Dermis microvascular lymphatic vessel endothelial cell (primary cell): ENCODE results near the gene ZNHIT1. TPM values are rescaled to one million over a fixed set of nuclear protein-coding genes. Genes with fewer than 3 reads are reported as not detected.

ENCODE experiments used
- DNase-seq, 2 donors: peaks; one replicate each; pipeline versions ENCODE4 v3.0.0 to v3.0.0-alpha.2; 2010; ENCODE audit warnings: low read depth in 2 of 2
- total RNA-seq: library from RNA; depleted of rRNA; stranded (reverse); fragments of >200 nt; gene quantifications from 2 replicates; pipeline ENCODE4 v1.2.1, GENCODE V29; 2014

The ZNHIT1 gene
- total RNA-seq, 1 donor from 2014 or later = 83.1 TPM

DNA sequence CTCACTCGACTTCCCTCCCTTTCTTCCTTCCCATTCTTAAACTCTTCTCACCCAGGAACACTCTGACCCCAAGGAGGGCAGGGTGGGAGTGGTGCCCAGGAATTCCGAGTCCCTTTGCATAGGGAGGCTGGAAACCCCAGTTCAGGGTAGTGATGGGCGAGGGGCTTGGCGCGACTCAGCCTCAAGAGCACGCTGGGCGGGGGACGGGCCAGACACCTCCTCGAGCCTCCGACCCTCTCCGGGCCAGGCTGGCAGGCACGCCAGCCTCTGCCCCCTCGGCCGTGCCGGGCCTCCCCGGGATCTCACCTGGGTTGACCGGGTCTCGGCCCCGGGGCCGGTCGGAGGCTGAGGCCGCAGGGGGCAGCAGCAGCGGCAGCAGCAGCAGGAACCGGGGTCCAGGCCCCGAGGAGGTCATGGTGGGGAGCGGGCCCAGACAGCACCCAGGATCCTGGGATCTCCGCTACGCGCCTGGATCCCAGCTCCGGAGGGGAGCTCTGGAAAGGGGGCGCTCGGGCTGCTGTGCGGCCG is 1.0 kb upstream of the ZNHIT1 start:
- no peak for DNase-seq

DNA sequence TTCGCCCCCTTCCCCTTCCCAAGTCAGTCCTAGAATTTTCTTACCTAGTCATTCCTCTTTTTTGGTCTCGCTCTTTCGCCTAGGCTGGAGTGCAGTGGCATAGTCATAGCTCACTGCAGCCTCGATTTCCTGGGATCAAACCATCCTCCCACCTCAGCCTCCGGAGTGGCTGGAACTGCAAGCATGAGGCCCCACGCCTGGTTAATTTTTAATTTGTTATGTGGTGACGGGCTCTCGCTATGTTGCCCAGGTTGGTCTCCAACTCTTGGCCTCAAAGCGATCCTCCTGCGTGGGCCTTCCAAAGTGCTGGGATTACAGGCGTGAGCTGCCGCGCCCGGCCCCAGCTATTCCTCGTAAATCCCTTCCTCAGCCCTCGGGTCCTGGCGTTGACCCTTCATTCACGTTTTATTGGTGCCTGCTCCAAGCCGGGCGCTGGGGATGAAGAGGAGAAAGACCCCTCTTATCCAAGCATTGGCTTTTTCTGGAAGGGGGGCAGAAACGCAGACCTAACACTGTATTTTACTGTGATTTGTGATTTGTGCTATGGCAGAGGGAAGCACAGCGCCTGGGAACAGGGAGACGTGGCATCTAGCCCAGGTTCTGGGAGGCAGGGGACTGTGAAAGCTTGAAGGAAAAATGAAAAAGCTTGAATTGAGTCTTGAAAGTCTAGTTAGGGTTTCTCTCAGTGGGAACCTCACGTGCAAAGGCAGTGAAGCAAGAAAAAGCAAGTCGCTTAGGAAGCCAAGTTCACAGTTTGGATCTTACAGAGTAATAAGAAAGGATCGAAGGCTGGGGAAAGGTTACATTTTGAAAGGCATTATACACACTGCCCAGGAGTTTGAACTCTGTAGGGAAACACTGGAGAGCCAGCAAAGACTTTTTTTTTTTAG is 516 bp downstream of the ZNHIT1 start:
- DNase-seq = no peak

DNA sequence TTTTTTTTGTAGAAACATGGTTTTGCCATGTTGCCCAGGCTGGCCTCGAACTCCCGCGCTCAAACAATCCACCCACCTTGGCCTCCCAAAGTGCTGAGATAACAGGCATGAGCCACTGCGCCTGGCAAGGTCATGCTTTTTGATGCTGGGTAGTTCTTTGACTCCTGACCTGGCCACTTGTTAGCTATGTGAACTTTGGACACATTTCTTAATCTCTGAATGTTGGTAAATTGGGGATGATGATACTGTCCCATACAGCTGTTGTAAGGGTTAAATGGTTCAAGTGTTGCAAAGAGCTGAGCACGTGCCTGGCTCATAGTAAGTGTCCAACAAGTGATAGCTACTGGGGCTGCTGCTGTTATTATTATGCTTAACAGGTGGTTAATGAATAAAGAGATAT is 2.3 kb downstream of the ZNHIT1 start:
- DNase-seq = no peak

DNA sequence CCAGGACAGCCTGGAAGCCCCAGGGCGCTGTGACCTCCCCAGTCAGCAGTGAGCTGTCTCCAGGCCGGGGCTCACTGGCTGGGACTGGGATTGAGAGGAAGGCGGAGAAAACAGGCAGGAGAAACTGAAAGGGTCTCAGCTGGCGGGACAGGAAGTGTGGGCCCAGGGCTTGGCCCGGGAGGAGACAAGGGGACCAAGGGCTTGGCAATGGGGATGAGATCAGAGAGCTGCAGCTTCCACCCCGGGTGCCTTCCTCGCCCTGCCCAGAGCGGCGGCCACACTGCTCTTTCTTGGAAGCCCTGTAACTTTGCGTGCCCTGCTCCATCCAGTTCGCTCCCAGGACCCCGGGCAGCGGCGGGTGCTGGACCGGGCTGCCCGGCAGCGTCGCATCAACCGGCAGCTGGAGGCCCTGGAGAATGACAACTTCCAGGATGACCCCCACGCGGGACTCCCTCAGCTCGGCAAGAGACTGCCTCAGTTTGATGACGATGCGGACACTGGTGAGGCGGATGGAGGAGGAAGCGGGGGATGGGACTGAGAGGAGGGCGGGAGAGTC is 4.4 kb downstream of the ZNHIT1 start:
- DNase-seq = no peak

DNA sequence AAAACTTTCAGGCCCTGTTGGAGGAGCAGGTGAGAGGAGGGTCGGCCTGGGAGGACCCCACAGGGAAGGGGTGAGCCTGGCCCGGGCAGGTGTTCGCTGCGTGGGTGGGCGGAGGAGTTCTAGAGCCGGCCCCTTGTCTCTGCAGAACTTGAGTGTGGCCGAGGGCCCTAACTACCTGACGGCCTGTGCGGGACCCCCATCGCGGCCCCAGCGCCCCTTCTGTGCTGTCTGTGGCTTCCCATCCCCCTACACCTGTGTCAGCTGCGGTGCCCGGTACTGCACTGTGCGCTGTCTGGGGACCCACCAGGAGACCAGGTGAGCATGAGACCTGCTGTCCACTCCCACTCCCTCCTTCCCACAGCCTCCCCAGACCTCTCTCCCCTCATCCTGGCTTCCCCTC is 5.6 kb downstream of the ZNHIT1 start:
- no peak for DNase-seq

DNA sequence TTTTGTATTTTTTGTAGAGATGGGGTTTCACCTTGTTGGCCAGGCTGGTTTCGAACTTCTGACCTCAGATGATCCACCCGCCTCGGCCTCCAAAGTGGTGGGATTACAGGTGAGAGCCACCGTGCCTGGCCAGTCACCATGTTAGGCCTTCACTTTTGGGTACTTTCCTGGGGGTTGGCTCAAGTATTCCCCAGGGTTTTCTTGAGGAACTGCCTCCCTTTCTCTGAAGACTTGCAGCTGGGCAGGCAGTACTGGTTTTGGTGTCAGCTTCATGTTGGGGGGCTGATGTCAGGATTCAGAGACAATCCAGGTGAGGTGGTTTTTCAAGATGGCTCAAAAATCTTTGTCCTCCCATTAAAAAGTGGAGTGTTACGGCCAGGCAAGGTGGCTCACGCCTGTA is 7.7 kb downstream of the ZNHIT1 start:
- DNase-seq = no peak

DNA sequence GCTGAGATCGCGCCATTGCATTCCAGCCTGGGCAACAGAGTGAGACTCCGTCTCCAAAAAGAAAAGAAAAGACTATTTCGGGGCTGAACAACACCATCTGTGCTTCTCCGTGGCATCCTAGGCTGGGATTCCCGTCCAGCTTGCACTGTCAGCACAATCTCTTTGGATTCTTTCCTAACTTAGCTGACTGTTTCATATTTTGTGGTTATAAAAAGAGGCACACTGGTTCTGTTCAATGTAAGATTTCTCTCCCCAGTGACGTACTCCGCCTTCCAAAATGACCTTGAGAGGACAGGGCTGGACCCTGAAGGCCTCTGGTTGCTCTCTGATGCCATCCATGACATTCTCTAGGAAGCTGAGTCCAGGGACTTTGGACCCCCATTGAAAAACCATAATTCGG is 8.8 kb downstream of the ZNHIT1 start:
- no peak for DNase-seq

DNA sequence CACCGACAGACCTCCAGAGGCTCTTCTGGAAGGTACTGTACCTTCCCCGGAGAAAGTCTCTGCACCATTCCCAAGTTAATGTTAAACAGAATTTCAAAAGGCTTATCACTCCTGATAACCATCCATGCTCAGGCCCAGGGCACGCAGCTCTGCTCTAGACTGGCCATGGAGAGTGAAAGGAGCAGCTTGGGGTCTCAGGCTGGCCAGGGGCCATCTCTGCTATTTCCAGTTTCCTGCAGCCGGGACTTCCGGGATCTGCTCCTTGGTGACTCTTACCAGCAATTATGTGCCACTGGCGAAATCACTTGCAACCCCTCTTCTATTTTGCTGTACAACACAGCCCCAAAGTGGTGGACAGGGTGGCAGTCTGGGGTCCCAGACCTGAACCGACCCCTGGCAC is 13.7 kb downstream of the ZNHIT1 start:
- no peak for DNase-seq

DNA sequence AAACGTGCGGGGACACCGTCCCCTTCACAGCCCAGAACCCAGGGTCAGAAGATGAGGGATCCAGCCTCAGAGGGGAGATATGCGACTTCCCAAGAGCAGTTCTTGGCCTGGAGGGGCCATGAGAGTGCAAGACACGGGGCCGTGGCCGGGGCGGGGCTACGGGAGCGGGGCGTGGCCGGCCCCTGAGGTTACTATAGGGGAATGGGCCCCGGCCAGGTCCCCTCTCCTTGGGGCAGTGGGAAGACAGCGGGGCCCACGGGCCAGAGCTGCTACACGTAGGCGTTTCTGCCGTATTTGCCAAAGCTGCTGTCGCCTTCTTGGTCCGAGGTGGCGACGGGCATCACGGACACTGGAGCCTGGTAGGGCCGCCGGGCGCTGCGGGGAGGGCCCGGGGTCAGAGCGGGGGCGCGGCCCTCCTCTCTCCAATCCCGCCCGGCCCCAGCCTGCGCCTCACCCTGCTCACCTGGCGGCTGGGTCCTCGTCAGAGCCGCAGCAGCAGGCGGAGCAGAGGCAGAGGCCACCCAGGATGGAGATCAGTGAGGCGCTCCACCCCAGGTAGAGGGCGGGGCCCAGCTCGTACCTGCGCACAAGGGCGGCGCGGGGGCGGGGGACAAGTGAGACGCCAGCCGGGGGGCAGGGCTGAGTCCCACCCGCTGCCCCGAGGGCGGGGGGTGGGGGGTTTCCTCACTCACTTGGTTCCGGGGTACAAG is 14.3 kb downstream of the ZNHIT1 start:
- DNase-seq = no peak

DNA sequence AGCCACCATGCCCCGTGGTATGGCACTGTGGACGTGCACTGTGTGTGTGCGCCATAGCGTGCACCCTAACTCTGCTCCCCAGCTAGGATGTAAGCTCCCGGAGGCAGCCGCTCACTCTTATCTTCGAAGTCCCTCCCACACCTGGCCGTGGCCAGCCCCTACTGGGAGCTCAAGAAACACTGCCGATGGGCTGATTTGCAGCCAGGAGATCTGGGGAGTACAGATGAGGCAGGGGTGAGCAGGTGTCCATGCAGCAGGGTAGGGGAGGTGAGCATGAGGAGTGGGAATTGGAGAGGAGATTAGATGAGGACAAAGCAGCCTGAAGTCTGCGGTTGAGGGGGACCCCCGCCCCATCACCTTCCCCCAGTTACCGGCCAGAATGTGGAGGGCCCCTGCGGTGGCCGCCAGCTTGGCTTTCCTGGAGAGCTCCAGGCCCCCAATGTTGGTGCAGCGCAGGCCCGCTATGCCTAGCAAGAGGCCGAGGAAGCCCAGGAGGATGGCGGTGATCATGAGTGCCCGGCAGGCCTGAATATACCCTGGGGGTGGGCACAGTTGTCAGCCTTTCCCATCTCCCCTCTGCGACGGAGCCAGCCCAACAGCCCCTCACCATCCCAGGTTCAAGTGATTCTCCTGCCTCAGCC is 16.1 kb downstream of the ZNHIT1 start:
- DNase-seq = no peak

DNA sequence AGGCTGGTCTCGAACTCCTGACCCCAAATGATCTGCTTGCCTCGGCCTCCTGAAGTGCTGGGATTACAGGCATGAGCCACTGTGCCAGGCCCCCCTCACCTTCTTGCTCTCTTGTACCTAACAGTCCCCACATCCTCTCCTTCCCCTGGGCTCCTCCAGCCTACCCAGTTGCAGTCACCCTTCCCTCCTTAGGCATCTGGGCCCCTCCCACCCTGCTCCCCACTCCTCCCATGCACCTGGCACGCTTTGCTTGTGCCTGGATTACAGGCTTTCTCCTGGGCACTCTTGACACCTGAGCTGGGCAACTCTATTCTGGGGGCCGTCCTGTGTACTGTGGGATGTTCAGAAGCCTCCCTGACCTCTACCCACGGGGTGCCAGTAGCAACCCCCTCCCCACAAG is 16.7 kb downstream of the ZNHIT1 start:
- DNase-seq = no peak

DNA sequence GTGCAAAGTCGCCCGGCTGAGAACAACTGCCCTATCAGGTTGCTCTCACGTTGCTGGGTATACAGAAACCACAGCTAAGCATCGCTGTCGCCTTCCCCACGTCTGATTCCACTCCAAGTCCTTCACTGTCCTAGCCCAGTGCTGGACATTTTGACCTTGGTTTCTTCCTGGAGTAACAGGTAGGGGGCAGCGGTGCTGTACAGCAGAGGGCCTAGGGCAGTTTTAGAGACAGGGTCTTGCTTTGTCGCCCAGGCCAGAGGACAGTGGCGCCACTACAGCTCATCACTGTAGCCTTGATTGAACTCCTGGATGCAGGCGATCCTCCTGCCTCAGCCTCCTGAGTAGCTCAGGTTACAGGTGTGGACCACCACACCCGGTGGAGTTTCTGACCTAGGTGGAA is 17.1 kb downstream of the ZNHIT1 start:
- DNase-seq = peak in 1 of 2 donors; percentile 37

DNA sequence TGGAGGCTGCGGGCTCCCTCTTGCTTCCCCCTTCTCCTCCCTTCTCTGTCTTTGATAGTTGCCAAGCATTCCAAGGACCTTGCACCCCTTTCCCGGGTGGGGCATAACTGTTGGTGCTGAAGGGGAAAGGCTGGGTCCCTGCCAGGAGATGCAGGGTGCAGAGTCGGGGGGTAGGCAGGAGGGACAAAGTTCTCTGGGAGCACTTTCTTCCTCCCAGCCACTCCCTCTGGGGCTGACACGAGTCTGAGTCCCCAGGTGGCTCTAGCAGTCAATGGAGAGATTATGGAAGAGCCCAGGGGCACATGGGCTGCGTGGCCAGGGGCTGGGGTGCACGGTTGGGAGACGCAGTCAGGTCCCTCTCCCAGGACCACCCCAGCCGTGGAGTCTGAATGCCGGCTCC is 17.6 kb downstream of the ZNHIT1 start:
- no peak for DNase-seq

DNA sequence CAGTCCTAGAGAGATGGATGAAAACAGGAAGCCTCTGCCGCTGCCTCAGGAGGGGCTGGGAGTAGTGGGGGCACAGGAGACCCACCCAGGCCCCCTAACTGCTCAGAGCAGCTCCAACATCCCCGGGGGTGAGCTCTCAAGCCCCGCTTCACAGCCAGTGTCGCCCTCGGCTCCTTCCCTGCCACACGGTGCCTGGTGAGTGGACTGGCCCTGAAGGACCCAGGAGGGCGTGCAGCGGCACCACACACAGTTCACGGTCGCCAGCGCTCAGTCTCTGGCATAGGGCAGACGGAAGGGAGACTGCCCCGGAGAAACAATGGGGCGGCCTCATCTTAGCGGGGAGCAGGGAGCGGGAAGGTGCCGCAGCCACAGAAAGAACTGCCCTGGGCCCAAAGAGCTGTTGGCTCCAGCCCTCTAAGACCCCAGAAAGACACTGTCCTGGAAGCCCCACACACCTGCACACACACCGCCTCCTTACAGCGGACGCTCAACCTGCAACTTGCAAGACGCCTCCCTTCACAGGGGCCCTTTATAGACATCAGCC is 18.4 kb downstream of the ZNHIT1 start:
- no peak for DNase-seq

DNA sequence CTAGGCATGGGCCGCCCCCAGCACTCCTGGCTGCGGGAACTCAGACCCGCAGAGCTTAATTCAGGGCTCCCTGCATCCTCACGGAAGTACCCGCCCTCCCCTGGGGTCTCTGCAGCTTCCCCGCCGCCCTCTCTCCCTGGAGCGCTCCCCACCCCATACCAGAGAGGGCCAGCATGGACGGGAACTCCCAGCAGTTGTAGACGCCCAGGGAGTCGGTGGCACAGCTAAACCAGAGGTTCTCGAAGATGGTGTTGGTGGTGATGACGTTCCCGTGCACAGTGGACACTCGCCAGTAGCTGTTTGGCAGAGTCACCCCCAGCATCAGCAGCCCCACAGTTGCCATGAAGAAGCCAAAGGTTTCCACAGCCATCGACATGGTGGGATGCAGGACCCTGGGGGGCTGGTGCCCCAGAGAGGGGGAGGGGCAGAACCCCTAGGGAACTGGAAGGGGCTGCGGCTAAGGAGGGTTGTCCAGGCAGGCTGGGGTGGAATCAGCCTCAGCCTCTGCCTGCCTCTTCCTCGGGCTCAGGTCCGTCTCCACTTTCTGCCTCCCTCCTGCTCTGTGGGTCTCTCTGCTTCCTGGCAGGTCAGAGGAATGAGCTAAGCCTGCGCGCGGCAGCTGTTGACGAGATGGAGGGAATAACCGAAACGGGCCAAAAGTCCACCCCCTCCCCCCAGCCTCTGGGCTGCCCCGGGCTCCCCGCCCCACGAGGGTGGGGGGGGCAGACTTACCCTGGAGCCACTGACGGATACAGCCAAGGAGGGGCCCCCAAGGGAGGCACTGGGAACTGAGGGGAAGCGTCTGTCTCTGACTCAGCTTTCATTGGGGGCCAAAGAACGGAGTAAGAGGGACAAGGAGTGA is 19.5 kb downstream of the ZNHIT1 start, which contains the start of gene CLDN15:
TSS of gene CLDN15 (minus strand) at position 597 of the 862 bp plus-strand sequence. CDS start at position 376, 221 bp downstream.
- DNase-seq = peak in 1 of 2 donors; percentile 49

DNA sequence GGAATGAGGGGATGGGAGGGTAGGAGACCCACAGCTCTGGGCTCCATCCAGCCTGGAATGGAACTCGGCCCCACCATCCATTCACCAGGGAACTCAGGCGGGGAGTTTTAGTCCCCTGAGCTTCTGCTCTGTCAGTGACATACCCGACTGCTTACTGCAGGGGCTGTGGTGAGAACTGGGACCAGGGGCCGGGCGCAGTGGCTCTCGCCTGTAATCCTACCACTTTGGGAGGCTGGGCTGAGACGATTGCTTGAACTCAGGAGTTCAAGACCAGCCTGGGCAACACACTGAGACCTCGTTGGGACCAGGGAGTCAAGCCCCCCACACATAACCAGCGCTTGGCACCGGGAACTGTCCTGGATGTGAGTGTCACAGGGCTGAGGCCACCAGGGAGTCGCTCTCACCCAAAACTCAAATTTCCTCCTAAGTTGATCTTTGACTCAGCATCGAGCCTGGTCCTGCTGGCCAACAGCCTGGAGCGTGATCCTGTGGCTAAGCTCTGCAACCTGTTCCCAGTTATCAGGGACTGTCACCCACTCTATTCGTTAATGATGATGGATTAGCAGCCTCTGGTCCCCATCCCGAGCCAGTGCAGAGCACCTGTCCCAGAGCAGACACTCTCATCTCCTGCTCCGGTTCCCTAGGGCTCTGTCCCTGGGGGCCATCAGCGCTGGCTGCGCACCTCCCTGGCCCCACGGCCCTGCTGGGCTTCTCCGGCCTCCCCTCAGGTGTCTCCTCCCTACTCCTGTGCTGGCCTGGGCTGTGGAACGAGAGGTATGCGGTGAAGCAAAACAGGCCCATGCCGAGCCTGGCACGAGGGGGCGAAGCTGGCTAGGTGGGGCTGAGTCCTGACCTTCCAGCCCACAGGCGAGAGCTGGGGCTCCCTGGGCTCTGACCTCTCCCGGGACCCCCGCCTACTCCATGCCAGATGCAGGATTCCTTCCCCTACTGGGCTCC is 20.5 kb downstream of the ZNHIT1 start:
- DNase-seq = no peak

DNA sequence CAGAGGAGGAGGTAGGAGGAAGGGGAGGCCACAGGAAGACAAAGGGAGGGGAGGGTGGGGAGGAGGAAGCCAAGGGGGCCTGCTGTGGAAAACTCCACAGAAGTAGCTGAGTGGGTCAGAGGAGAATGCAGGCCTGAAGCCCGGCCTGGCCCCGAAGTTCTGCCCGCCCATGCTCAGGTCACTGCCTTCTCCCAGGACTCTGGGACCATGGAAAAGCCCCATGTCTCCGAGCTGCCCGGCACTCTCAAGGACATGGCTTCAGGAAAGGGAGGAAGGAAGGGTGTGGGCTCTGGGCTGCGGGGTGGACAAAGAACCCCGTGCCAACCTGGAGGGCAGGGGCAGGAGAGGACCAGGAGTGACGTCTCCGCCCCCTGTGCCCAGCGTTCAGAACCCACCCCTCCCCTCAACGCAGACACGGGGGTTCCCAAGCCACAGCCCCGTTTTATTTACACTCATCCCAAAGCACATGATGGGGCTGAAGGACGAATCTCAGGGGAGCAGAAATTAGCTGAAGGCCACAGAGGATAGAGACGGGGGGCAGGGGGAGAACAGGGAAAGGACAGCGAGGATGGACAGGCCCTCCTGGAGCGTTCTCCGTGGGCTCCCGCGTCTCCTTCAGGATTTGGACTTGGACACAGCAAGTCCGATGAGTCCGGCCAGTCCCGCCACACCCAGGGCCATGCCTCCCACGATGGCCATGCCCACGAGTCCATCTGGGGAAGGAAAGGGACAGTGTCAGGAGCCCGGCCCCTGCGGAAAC is 21.4 kb downstream of the ZNHIT1 start:
- DNase-seq = peak in 1 of 2 donors; percentile 63

DNA sequence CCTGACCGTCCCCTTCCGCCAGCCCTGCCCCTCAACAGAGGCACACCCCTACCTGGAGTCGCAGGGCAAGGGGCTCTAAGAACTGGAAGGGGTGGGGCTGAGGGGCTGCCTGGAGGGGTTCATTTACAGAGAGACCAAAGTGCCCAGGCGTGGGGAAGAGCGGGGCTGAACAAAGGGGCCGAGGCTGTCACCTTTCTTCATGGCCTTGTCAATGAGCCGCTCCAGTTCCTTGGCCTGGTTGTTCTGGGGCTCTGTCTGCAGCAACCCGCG is 21.9 kb downstream of the ZNHIT1 start:
- DNase-seq = no peak
